ENCODE results near the gene PCDHA4. TPM values are rescaled to one million over a fixed set of nuclear protein-coding genes. Genes with fewer than 3 reads are reported as not detected.
"Not testable (repeated sequence)": the region's sequence is repeated elsewhere in the genome, so short reads cannot be mapped to it uniquely, and the experiment has no call there.

Gene PCDHA4
- under 1 TPM in 2 of 4 donors, not detected in 2; 0.19 to 0.57 TPM for polyA plus RNA-seq
- long read RNA-seq, donor 1, result 0 reads
- long read RNA-seq, donor 2, full-length matches to known transcripts, result 1 of 1 reads
- long read RNA-seq, donor 2, partial matches to known transcripts, result 0 of 1 reads
- long read RNA-seq, donor 2, other reads (novel, unspliced or antisense), result 0 of 1 reads
- long read RNA-seq, donor 3, full-length matches to known transcripts, result 2 of 2 reads
- long read RNA-seq, donor 3, partial matches to known transcripts, result 0 of 2 reads
- long read RNA-seq, donor 3, other reads (novel, unspliced or antisense), result 0 of 2 reads
- long read RNA-seq, donor 4, result 0 reads
- long read RNA-seq, donor 5, result 0 reads
- long read RNA-seq, donor 6, full-length matches to known transcripts, result 1 of 1 reads
- long read RNA-seq, donor 6, partial matches to known transcripts, result 0 of 1 reads
- long read RNA-seq, donor 6, other reads (novel, unspliced or antisense), result 0 of 1 reads
- long read RNA-seq, donor 7, result 0 reads
- long read RNA-seq, donor 8, result 0 reads
- long read RNA-seq, donor 9, result 0 reads
- long read RNA-seq, donor 10, full-length matches to known transcripts, result 2 of 2 reads
- long read RNA-seq, donor 10, partial matches to known transcripts, result 0 of 2 reads
- long read RNA-seq, donor 10, other reads (novel, unspliced or antisense), result 0 of 2 reads

- Histone ChIP-seq H3K4me3 (ENCODE audit: low read depth in 1 of 3, low read length in 3 of 3) (peak within 1 kb of the TSS in 1 of 3 donors; percentile 13), H3K36me3 (ENCODE audit: control insufficient read depth in 3 of 3, insufficient read depth in 2 of 3, low read depth in 1 of 3, low read length in 3 of 3) (no peaks in the 10 kb centered on the region), H3K4me1 (ENCODE audit: control insufficient read depth in 3 of 3, insufficient read depth in 2 of 3, low read depth in 1 of 3, low read length in 2 of 3) (no peaks in the 10 kb centered on the region), H3K9me3 (ENCODE audit: control insufficient read depth in 2 of 2, insufficient read depth in 1 of 2, low read depth in 1 of 2, low read length in 1 of 2) (peaks cover 4 to 37% of the 10 kb centered on the region in 2 donors), H3K27ac (ENCODE audit: low read depth in 1 of 3, low read length in 2 of 3) (no peak within 1 kb of the TSS), H3K27me3 (ENCODE audit: control insufficient read depth in 3 of 3, insufficient read depth in 3 of 3, low read length in 3 of 3) (peaks cover 0 to 9% (median 0%) of the 10 kb centered on the region in 3 donors)
- FAIRE-seq (no peak), DNase-seq (no peak)
- 21 to 43% (median 40%) methylated on average over 32 to 38 of the region's 47 CpGs for WGBS, 3 donors
Measured at GRCh38 chr5:140806834-140807775, at the start of gene PCDHA4. TSS of gene PCDHA4 (plus strand) at chr5:140807068.

GRCh38 chr5:140764177-140764973, 42.5 kb upstream of the PCDHA4 start:
- no peak overlapping the region for H3K4me3 ChIP-seq (ENCODE audit: low read depth in 1 of 3, low read length in 3 of 3)
- WGBS, 3 donors, result 85 to 88% (median 87%) methylated on average over 2 of the region's 2 CpGs
- H3K27ac ChIP-seq (ENCODE audit: low read depth in 1 of 3, low read length in 2 of 3), result no peak overlapping the region
- no peaks in the 10 kb centered on the region for H3K4me1 ChIP-seq (ENCODE audit: control insufficient read depth in 3 of 3, insufficient read depth in 2 of 3, low read depth in 1 of 3, low read length in 2 of 3)
- FAIRE-seq (no peak), DNase-seq (no peak)
- H3K27me3 ChIP-seq (ENCODE audit: control insufficient read depth in 3 of 3, insufficient read depth in 3 of 3, low read length in 3 of 3), result no peaks in the 10 kb centered on the region
- no peaks in the 10 kb centered on the region for H3K36me3 ChIP-seq (ENCODE audit: control insufficient read depth in 3 of 3, insufficient read depth in 2 of 3, low read depth in 1 of 3, low read length in 3 of 3)
- peaks cover 4 to 29% of the 10 kb centered on the region in 2 donors for H3K9me3 ChIP-seq (ENCODE audit: control insufficient read depth in 2 of 2, insufficient read depth in 1 of 2, low read depth in 1 of 2, low read length in 1 of 2)

- DNase-seq, result no peak
- no peak for FAIRE-seq
- Histone ChIP-seq H3K27ac (ENCODE audit: low read depth in 1 of 3, low read length in 2 of 3) (no peak overlapping the region), H3K4me1 (ENCODE audit: control insufficient read depth in 3 of 3, insufficient read depth in 2 of 3, low read depth in 1 of 3, low read length in 2 of 3) (no peaks in the 10 kb centered on the region), H3K4me3 (ENCODE audit: low read depth in 1 of 3, low read length in 3 of 3) (no peak overlapping the region), H3K9me3 (ENCODE audit: control insufficient read depth in 2 of 2, insufficient read depth in 1 of 2, low read depth in 1 of 2, low read length in 1 of 2) (peaks cover 3 to 18% of the 10 kb centered on the region in 2 donors), H3K36me3 (ENCODE audit: control insufficient read depth in 3 of 3, insufficient read depth in 2 of 3, low read depth in 1 of 3, low read length in 3 of 3) (no peaks in the 10 kb centered on the region), H3K27me3 (ENCODE audit: control insufficient read depth in 3 of 3, insufficient read depth in 3 of 3, low read length in 3 of 3) (no peaks in the 10 kb centered on the region)
- WGBS, 3 donors, result 87 to 88% (median 87%) methylated on average over 4 of the region's 4 CpGs
Measured at GRCh38 chr5:140767444-140767843, 39.4 kb upstream of the PCDHA4 start.

- Histone ChIP-seq H3K27me3 (ENCODE audit: control insufficient read depth in 3 of 3, insufficient read depth in 3 of 3, low read length in 3 of 3) (no peaks in the 10 kb centered on the region), H3K9me3 (ENCODE audit: control insufficient read depth in 2 of 2, insufficient read depth in 1 of 2, low read depth in 1 of 2, low read length in 1 of 2) (peaks cover 2 to 48% of the 10 kb centered on the region in 2 donors), H3K36me3 (ENCODE audit: control insufficient read depth in 3 of 3, insufficient read depth in 2 of 3, low read depth in 1 of 3, low read length in 3 of 3) (no peaks in the 10 kb centered on the region), H3K4me3 (ENCODE audit: low read depth in 1 of 3, low read length in 3 of 3) (no peak overlapping the region), H3K27ac (ENCODE audit: low read depth in 1 of 3, low read length in 2 of 3) (no peak overlapping the region), H3K4me1 (ENCODE audit: control insufficient read depth in 3 of 3, insufficient read depth in 2 of 3, low read depth in 1 of 3, low read length in 2 of 3) (no peaks in the 10 kb centered on the region)
- FAIRE-seq (no peak), DNase-seq (no peak)
- 89 to 94% (median 89%) methylated on average over 1 of the region's 1 CpG for WGBS, 3 donors
Measured at GRCh38 chr5:140780512-140780911, 26.4 kb upstream of the PCDHA4 start.

- Histone ChIP-seq H3K4me1 (ENCODE audit: control insufficient read depth in 3 of 3, insufficient read depth in 2 of 3, low read depth in 1 of 3, low read length in 2 of 3) (no peaks in the 10 kb centered on the region), H3K9me3 (ENCODE audit: control insufficient read depth in 2 of 2, insufficient read depth in 1 of 2, low read depth in 1 of 2, low read length in 1 of 2) (peaks cover 5 to 56% of the 10 kb centered on the region in 2 donors)
- FAIRE-seq, result no peak
Measured at GRCh38 chr5:140785905-140786686, 20.8 kb upstream of the PCDHA4 start, which contains the start of gene PCDHA1. TSS of gene PCDHA1 (plus strand) at chr5:140786140.

GRCh38 chr5:140787422-140787821, 19.4 kb upstream of the PCDHA4 start:
- not testable (repeated sequence) for H3K36me3 ChIP-seq (ENCODE audit: control insufficient read depth in 3 of 3, insufficient read depth in 2 of 3, low read depth in 1 of 3, low read length in 3 of 3)

More at GRCh38 chr5:140785905-140786686, 20.8 kb upstream of the PCDHA4 start, which contains the start of gene PCDHA1:
- WGBS, 3 donors, result 27 to 37% (median 33%) methylated on average over 29 of the region's 29 CpGs
- no peak within 1 kb of the TSS for H3K4me3 ChIP-seq (ENCODE audit: low read depth in 1 of 3, low read length in 3 of 3)
- DNase-seq, result no peak
- no peaks in the 10 kb centered on the region for H3K36me3 ChIP-seq (ENCODE audit: control insufficient read depth in 3 of 3, insufficient read depth in 2 of 3, low read depth in 1 of 3, low read length in 3 of 3)
- peaks cover 0 to 7% (median 0%) of the 10 kb centered on the region in 3 donors for H3K27me3 ChIP-seq (ENCODE audit: control insufficient read depth in 3 of 3, insufficient read depth in 3 of 3, low read length in 3 of 3)
- no peak within 1 kb of the TSS for H3K27ac ChIP-seq (ENCODE audit: low read depth in 1 of 3, low read length in 2 of 3)

GRCh38 chr5:140787849-140788504, 18.9 kb upstream of the PCDHA4 start:
- H3K27me3 ChIP-seq (ENCODE audit: control insufficient read depth in 3 of 3, insufficient read depth in 3 of 3, low read length in 3 of 3); H3K4me3 ChIP-seq (ENCODE audit: low read depth in 1 of 3, low read length in 3 of 3); H3K36me3 ChIP-seq (ENCODE audit: control insufficient read depth in 3 of 3, insufficient read depth in 2 of 3, low read depth in 1 of 3, low read length in 3 of 3); H3K27ac ChIP-seq (ENCODE audit: low read depth in 1 of 3, low read length in 2 of 3); DNase-seq; FAIRE-seq; H3K4me1 ChIP-seq (ENCODE audit: control insufficient read depth in 3 of 3, insufficient read depth in 2 of 3, low read depth in 1 of 3, low read length in 2 of 3): not testable (repeated sequence)
- peaks cover 5 to 48% of the 10 kb centered on the region in 2 donors for H3K9me3 ChIP-seq (ENCODE audit: control insufficient read depth in 2 of 2, insufficient read depth in 1 of 2, low read depth in 1 of 2, low read length in 1 of 2)
- WGBS, 3 donors, result 51 to 72% (median 67%) methylated on average over 64 to 70 of the region's 70 CpGs

More at GRCh38 chr5:140787422-140787821, 19.4 kb upstream of the PCDHA4 start:
- H3K4me1 ChIP-seq (ENCODE audit: control insufficient read depth in 3 of 3, insufficient read depth in 2 of 3, low read depth in 1 of 3, low read length in 2 of 3); H3K27me3 ChIP-seq (ENCODE audit: control insufficient read depth in 3 of 3, insufficient read depth in 3 of 3, low read length in 3 of 3); H3K27ac ChIP-seq (ENCODE audit: low read depth in 1 of 3, low read length in 2 of 3); DNase-seq; FAIRE-seq; H3K4me3 ChIP-seq (ENCODE audit: low read depth in 1 of 3, low read length in 3 of 3): not testable (repeated sequence)
- 54 to 76% (median 68%) methylated on average over 44 of the region's 44 CpGs for WGBS, 3 donors
- peaks cover 5 to 54% of the 10 kb centered on the region in 2 donors for H3K9me3 ChIP-seq (ENCODE audit: control insufficient read depth in 2 of 2, insufficient read depth in 1 of 2, low read depth in 1 of 2, low read length in 1 of 2)

Measured in small intestine (tissue), 16 donors.